HepG2 (cell line): Measurements from ENCODE around the gene PFN2. TPM values are rescaled to one million over a fixed set of nuclear protein-coding genes. Genes with fewer than 3 reads are reported as not detected.

Experiments used
- SOX5 ChIP-seq: IDR thresholded peaks from 2 replicates; pipeline ENCODE4 v1.6.1; 2016; ENCODE audit warnings: borderline replicate concordance
- SRY ChIP-seq: sonication (generic); formaldehyde crosslinking; IDR thresholded peaks from 2 replicates; pipeline ENCODE4 v1.8.0; 2022; ENCODE audit warnings: mild to moderate bottlenecking, missing genetic modification reagents
- ZBTB7A ChIP-seq: sonication (generic); formaldehyde crosslinking; IDR thresholded peaks from 2 replicates; pipeline ENCODE4 v1.8.0; 2022; ENCODE audit warnings: mild to moderate bottlenecking, missing genetic modification reagents
- ZNF124 ChIP-seq: sonication (generic); formaldehyde crosslinking; IDR thresholded peaks from 2 replicates; pipeline ENCODE4 v1.4.0; 2020; ENCODE audit warnings: missing genetic modification reagents
- polyA plus RNA-seq, 8 experiments: library from polyadenylated mRNA; depleted of rRNA in 3 of 8; stranded (reverse) in 7 of 8; unstranded in 1 of 8; fragments of >200 nt; fragmentation: Illumina TruSeq in 4 of 8; extraction: Trizol in 4 of 8; gene quantifications; 2 replicates each; pipeline versions ENCODE4 v1.2.1 to v1.2.3, GENCODE V29; 2011 to 2016; ENCODE audit warnings: low read depth in 4 of 8, missing spikeins in 1 of 8, mixed read lengths in 1 of 8; ENCODE audit not compliant: insufficient read depth in 1 of 8
- total RNA-seq, 5 experiments: library from RNA; depleted of rRNA; stranded (reverse); fragments of >200 nt; fragmentation: Illumina TruSeq; extraction: Trizol; gene quantifications; 2 replicates each; pipeline ENCODE4 v1.2.3, GENCODE V29; 2016; ENCODE audit warnings: low read depth in 1 of 5
- TF ChIP-seq, protein P1 (sequence below), 2 experiments: sonication (generic) in 1 of 2; formaldehyde crosslinking in 1 of 2; IDR thresholded peaks; 2 replicates each; pipeline versions ENCODE4 v1.5.1 to v1.6.1; 2011 to 2020; ENCODE audit warnings: borderline replicate concordance in 1 of 2, low read depth in 1 of 2, low read length in 1 of 2, mild to moderate bottlenecking in 1 of 2, missing genetic modification reagents in 1 of 2, moderate library complexity in 1 of 2
- TF ChIP-seq, protein P2 (sequence below): sonication (generic); formaldehyde crosslinking; IDR thresholded peaks from 2 replicates; pipeline ENCODE4 v1.8.0; 2023; ENCODE audit warnings: mild to moderate bottlenecking, missing genetic modification reagents
- TF ChIP-seq, protein P3 (sequence below): sonication (generic); formaldehyde crosslinking; IDR thresholded peaks from 2 replicates; pipeline ENCODE4 v1.5.1; 2020; ENCODE audit warnings: mild to moderate bottlenecking, missing genetic modification reagents, borderline replicate concordance
- TF ChIP-seq, protein P4 (sequence below): sonication (generic); formaldehyde crosslinking; IDR thresholded peaks from 2 replicates; pipeline ENCODE4 v1.8.1; 2022; ENCODE audit warnings: mild to moderate bottlenecking, missing genetic modification reagents
- TF ChIP-seq, protein P5 (sequence below): sonication (generic); formaldehyde crosslinking; IDR thresholded peaks from 2 replicates; pipeline ENCODE4 v1.8.0; 2022; ENCODE audit warnings: missing genetic modification reagents, mild to moderate bottlenecking, inconsistent platforms, borderline replicate concordance

Gene PFN2
- total and polyA plus RNA-seq, 2 of the 13 experiments (the other 11 are each of a cell fraction or from before 2014, with no cell fraction given) = 57.3 to 150 TPM

DNA sequence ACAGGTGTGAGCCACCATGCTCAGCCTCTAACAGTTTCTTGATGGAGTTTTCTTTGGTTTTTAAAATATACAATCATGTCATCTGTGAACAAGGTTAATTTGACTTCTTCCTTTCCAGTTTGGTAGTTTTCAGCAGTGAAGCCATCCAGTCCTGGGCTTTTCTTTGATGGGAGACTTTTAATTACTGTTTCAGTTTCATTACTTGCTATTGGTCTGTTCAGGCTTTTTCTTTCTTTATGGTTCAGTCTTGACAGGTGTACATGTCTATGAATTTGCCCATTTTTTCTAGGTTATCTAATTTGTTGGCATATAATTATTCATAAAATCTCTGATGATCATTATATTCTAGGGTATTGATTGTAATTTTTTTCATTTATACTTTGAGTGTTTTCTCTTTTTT is 36.8 kb downstream of the PFN2 start (continued):
- TF ChIP-seq, protein P1, sequence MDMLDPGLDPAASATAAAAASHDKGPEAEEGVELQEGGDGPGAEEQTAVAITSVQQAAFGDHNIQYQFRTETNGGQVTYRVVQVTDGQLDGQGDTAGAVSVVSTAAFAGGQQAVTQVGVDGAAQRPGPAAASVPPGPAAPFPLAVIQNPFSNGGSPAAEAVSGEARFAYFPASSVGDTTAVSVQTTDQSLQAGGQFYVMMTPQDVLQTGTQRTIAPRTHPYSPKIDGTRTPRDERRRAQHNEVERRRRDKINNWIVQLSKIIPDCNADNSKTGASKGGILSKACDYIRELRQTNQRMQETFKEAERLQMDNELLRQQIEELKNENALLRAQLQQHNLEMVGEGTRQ (IDR thresholded peaks at IDR 0.05; ENCODE audit: low read depth, low read length) = no peak
- TF ChIP-seq, protein P1 (CRISPR knock-in tag; IDR thresholded peaks at IDR 0.05; ENCODE audit: borderline replicate concordance) = no peak
- TF ChIP-seq, protein P2, sequence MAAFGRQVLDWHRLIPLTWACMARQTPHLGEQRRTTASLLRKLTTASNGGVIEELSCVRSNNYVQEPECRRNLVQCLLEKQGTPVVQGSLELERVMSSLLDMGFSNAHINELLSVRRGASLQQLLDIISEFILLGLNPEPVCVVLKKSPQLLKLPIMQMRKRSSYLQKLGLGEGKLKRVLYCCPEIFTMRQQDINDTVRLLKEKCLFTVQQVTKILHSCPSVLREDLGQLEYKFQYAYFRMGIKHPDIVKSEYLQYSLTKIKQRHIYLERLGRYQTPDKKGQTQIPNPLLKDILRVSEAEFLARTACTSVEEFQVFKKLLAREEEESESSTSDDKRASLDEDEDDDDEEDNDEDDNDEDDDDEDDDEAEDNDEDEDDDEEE (CRISPR knock-in tag) = no peak
- TF ChIP-seq, protein P3, sequence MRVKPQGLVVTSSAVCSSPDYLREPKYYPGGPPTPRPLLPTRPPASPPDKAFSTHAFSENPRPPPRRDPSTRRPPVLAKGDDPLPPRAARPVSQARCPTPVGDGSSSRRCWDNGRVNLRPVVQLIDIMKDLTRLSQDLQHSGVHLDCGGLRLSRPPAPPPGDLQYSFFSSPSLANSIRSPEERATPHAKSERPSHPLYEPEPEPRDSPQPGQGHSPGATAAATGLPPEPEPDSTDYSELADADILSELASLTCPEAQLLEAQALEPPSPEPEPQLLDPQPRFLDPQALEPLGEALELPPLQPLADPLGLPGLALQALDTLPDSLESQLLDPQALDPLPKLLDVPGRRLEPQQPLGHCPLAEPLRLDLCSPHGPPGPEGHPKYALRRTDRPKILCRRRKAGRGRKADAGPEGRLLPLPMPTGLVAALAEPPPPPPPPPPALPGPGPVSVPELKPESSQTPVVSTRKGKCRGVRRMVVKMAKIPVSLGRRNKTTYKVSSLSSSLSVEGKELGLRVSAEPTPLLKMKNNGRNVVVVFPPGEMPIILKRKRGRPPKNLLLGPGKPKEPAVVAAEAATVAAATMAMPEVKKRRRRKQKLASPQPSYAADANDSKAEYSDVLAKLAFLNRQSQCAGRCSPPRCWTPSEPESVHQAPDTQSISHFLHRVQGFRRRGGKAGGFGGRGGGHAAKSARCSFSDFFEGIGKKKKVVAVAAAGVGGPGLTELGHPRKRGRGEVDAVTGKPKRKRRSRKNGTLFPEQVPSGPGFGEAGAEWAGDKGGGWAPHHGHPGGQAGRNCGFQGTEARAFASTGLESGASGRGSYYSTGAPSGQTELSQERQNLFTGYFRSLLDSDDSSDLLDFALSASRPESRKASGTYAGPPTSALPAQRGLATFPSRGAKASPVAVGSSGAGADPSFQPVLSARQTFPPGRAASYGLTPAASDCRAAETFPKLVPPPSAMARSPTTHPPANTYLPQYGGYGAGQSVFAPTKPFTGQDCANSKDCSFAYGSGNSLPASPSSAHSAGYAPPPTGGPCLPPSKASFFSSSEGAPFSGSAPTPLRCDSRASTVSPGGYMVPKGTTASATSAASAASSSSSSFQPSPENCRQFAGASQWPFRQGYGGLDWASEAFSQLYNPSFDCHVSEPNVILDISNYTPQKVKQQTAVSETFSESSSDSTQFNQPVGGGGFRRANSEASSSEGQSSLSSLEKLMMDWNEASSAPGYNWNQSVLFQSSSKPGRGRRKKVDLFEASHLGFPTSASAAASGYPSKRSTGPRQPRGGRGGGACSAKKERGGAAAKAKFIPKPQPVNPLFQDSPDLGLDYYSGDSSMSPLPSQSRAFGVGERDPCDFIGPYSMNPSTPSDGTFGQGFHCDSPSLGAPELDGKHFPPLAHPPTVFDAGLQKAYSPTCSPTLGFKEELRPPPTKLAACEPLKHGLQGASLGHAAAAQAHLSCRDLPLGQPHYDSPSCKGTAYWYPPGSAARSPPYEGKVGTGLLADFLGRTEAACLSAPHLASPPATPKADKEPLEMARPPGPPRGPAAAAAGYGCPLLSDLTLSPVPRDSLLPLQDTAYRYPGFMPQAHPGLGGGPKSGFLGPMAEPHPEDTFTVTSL = no peak
- no peak for TF ChIP-seq ZBTB7A (CRISPR knock-in tag)
- TF ChIP-seq, protein P4, sequence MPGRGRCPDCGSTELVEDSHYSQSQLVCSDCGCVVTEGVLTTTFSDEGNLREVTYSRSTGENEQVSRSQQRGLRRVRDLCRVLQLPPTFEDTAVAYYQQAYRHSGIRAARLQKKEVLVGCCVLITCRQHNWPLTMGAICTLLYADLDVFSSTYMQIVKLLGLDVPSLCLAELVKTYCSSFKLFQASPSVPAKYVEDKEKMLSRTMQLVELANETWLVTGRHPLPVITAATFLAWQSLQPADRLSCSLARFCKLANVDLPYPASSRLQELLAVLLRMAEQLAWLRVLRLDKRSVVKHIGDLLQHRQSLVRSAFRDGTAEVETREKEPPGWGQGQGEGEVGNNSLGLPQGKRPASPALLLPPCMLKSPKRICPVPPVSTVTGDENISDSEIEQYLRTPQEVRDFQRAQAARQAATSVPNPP (CRISPR knock-in tag) = no peak
- no peak for TF ChIP-seq SRY
- TF ChIP-seq, protein P5, sequence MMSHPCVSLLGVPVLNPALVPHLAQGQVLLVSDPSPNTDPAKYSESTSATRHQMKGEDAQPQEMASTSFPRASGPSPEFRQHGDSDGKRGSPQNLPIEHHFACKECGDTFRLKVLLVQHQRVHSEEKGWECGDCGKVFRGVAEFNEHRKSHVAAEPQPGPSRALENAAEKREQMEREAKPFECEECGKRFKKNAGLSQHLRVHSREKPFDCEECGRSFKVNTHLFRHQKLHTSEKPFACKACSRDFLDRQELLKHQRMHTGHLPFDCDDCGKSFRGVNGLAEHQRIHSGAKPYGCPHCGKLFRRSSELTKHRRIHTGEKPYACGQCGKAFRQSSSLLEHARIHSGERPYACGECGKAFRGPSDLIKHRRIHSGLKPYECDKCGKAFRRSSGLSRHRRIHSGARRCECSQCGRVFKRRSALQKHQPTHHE (CRISPR knock-in tag) = no peak
- TF ChIP-seq SOX5 (CRISPR knock-in tag) = no peak
- TF ChIP-seq ZNF124 (CRISPR knock-in tag) = no peak
